Measurements from ENCODE around the gene STK38L. TPM values are rescaled to one million over a fixed set of nuclear protein-coding genes. Genes with fewer than 3 reads are reported as not detected.

STK38L gene
- total RNA-seq, 1 donor from 2014 or later, result 22.2 TPM

- no peak overlapping the region for H3K27ac ChIP-seq
- H3K4me1 ChIP-seq, result no peaks in the 10 kb centered on the region
- no peak overlapping the region for H3K4me3 ChIP-seq
- peaks cover 10% of the 10 kb centered on the region for H3K36me3 ChIP-seq
- no peak for TF ChIP-seq CTCF (IDR thresholded peaks at IDR 0.05)
- ATAC-seq, result no peak
- DNase-seq, result no peak
- H3K9me3 ChIP-seq, result no peaks in the 10 kb centered on the region
- intact Hi-C loops (cut with DNase I), result no loop called here
- no peaks in the 10 kb centered on the region for H3K27me3 ChIP-seq (ENCODE audit: low read depth)
These were observed 52.6 kb downstream of the STK38L start for GRCh38 chr12:27296674-27297073.

- TF ChIP-seq CTCF (IDR thresholded peaks at IDR 0.05), result no peak
- DNase-seq (no peak), ATAC-seq (no peak)
- H3K27ac ChIP-seq, result no peak overlapping the region
- no peaks in the 10 kb centered on the region for H3K27me3 ChIP-seq (ENCODE audit: low read depth)
- no peak overlapping the region for H3K4me3 ChIP-seq
- H3K4me1 ChIP-seq, result no peaks in the 10 kb centered on the region
- H3K36me3 ChIP-seq, result peaks cover 10% of the 10 kb centered on the region
- intact Hi-C loops (cut with DNase I), result no loop called here
- H3K9me3 ChIP-seq, result no peaks in the 10 kb centered on the region
These were observed 53.5 kb downstream of the STK38L start for GRCh38 chr12:27297566-27297965.

- no peak overlapping the region for H3K4me3 ChIP-seq
- no peak for TF ChIP-seq CTCF (IDR thresholded peaks at IDR 0.05)
- H3K36me3 ChIP-seq, result peaks cover 10% of the 10 kb centered on the region
- intact Hi-C loops (cut with DNase I), result no loop called here
- DNase-seq (no peak), ATAC-seq (no peak)
- H3K27me3 ChIP-seq (ENCODE audit: low read depth), result no peaks in the 10 kb centered on the region
- no peaks in the 10 kb centered on the region for H3K9me3 ChIP-seq
- H3K27ac ChIP-seq, result no peak overlapping the region
- H3K4me1 ChIP-seq, result no peaks in the 10 kb centered on the region
These were observed 55.0 kb downstream of the STK38L start for GRCh38 chr12:27299102-27299501.

GRCh38 chr12:27300226-27300625 is 56.1 kb downstream of the STK38L start:
- Histone ChIP-seq H3K27ac (no peak overlapping the region), H3K4me3 (no peak overlapping the region), H3K4me1 (no peaks in the 10 kb centered on the region), H3K36me3 (peaks cover 10% of the 10 kb centered on the region), H3K9me3 (no peaks in the 10 kb centered on the region), H3K27me3 (ENCODE audit: low read depth) (no peaks in the 10 kb centered on the region)
- no peak for ATAC-seq
- intact Hi-C loops (cut with DNase I), result loop anchor here (10.0 kb wide), 1 partner anchor 285 kb away; the partner anchor contains the start of gene TM7SF3
- no peak for DNase-seq
- no peak for TF ChIP-seq CTCF (IDR thresholded peaks at IDR 0.05)

GRCh38 chr12:27303139-27304111 is 59.3 kb downstream of the STK38L start:
- DNase-seq, result no peak
- Histone ChIP-seq H3K27ac (no peak overlapping the region), H3K4me3 (no peak overlapping the region), H3K36me3 (peaks cover 7% of the 10 kb centered on the region), H3K27me3 (ENCODE audit: low read depth) (no peaks in the 10 kb centered on the region), H3K4me1 (no peaks in the 10 kb centered on the region), H3K9me3 (no peaks in the 10 kb centered on the region)
- intact Hi-C loops (cut with DNase I), result loop anchor here (10.0 kb wide), 1 partner anchor 289 kb away; the partner anchor contains the start of gene TM7SF3
- ATAC-seq, result no peak
- TF ChIP-seq CTCF (IDR thresholded peaks at IDR 0.05), result no peak
